Measurements from ENCODE around the gene GPR18.
"Not testable (repeated sequence)": the region's sequence is repeated elsewhere in the genome, so short reads cannot be mapped to it uniquely, and the experiment has no call there.

Gene GPR18

DNA sequence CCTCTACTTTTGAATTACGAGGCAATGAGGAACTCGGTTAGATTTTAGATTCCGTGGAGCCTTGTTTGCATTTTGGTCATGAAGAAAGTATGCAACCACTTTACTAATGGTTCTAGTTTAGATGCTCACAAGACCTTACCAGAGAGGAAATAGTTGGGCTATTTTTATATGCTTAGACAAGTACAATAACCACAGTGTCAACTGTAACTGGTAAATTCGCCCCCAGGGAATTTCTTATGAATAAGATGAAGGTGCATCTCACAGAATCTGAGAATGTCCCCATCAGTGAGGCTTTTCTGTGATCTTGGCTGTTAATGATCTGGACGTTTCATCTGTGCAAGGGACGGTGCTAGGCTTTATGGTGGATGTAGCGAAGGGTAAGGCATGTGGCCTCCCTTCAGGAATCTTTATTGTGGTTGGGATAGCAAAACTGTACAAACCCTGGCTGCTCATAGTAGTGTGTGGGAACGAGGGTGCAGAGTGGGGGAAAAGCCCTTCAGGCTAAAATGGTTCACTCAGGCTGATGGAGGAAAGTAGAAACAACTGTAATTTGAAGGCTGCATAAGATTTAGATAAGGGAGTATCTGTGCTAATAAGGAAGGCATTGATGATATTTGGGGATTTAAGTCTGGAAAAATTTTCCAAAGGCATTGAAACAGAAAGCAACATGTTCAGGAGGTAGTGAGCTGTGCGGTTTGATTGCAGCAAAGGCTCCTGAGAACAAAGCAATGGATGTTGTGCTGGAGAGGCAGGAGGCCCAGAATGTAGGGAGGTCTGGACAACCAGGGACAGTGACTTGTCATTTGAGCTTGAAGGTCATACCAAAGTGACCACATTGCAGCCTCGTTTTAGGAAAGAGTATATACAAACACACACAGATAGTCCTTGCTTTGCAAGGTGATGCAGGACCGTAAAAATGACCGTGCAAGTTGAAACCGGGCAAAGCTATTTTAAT, 29.2 kb downstream of the GPR18 start:
- peak; percentile 28 for DNase-seq

GRCh38 chr13:99227909-99228688, 30.1 kb downstream of the GPR18 start:
- DNase-seq = no peak

DNA sequence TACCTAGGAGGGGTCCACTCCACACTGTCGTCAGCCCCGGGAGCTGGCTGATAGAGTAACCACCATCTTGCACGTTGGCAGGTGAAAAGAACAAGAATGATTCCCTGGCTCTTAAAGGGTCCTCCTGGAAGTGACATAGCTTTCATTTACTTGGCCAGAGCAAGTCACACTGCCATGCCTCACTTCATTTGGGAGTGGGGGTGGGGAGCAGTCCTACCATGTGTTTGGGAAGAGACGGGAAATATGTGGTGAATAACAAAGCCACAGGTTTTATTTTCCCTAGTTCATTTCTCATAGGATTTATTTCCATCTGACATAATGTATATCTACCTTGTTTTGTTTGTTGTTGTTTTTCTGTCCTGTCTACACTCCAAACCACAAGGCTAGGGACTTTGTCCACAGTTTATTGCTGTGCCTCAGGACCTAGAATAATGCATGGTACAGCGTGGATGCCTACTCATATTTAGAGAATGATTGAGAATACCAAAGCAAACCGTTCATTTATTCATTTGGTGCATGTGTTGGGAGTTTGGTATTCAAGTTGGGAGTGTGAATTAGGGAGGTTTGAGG, 30.8 kb downstream of the GPR18 start:
- DNase-seq = no peak

- no peak for DNase-seq
Observed at GRCh38 chr13:99226513-99226912, 31.7 kb downstream of the GPR18 start.

- DNase-seq = no peak
Observed at GRCh38 chr13:99225078-99225477, 33.1 kb downstream of the GPR18 start.

- peak; percentile 78 for DNase-seq
Observed at GRCh38 chr13:99224021-99224420, 34.2 kb downstream of the GPR18 start.

DNA sequence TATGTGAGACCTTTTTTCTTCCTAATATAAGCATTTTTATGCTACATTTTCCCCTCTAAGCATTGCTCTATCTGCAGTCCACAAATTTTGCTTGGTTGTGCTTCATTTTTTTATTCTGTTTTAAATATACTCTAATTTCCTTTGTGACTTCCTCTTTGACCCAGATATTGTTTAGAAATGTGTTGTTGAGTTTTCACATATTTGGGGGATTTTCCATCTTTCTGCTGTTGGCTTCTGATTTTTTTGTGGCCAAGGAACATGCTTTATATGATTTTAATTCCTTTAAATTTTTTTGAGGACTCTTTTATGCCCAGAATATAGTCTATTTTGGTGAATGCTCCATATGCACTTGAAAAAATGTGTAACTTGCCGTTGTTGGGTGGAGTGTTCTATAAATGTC, 34.6 kb downstream of the GPR18 start:
- DNase-seq = no peak

DNA sequence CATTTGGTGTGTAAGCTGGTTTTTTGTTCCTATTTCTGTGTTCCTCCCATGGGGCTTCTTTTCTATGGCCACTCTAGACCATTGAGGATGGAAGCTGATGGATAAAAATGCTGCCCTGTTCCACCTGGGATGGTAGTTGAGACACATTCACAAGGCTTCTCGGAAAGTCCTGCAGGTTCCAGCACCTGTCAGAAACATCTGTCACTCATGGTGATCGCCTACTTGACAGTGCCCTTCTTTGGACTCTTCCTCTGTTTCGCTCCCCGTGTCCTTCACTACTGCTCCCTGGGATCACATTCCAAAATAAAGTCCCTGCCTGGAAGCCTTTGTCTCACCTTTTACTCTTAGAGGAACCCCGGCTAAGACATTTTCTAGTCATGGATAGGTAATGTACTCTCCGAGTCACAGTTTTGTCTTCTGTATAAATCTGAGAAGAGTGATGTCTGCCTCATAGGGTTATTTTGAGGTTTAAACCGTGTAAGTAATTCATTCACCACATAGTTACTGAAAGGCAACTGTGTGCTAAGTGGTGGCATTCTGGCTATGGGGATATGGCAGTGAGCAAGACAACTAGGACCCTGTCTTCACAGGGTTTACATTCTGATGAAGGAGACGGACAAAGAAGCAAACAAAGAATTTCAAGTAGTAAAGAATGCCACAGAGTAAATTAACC, 36.5 kb downstream of the GPR18 start:
- DNase-seq = no peak

- DNase-seq = no peak
Observed at GRCh38 chr13:99220199-99220935, 37.8 kb downstream of the GPR18 start.

DNA sequence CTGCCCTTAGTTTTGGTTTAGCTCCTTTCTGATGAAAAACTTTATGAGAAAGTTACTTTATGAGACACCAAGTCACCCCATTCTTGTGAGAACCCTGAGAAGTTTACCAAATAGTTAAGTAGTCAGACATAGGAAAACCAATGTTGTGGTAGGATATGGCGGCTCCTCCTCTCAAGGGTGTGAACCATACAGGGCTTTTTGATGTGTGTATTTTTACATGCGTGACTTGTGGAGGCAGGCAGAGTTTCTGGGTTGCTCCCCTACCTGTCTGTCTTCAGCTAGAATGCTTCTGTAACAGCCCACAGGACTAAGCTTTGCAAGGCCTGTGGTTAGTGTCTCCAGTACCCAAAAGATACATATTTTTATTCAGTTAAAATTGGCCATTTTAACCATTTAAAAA, 39.2 kb downstream of the GPR18 start:
- DNase-seq = no peak

DNA sequence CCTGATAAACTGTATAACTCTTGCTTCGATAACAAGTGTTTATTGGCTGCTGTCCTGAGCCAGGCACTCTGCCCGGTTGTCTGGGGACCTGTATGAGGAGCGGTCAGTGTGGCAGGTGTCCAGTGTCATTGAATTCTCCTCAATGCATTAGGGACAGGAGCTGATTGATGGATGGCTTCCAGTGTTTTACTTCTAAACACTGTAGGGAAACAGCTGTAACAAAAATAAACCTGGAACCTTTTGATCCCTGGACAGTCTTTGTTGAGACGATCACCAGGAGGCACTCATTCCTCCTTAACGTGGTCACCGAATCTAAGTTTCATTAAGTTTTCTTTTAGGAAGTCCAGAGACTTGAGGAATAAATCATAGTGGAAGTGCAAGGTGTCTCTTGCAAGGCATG, 39.6 kb downstream of the GPR18 start:
- DNase-seq = no peak

- no peak for DNase-seq
Observed at GRCh38 chr13:99218126-99218525, 40.1 kb downstream of the GPR18 start.

DNA sequence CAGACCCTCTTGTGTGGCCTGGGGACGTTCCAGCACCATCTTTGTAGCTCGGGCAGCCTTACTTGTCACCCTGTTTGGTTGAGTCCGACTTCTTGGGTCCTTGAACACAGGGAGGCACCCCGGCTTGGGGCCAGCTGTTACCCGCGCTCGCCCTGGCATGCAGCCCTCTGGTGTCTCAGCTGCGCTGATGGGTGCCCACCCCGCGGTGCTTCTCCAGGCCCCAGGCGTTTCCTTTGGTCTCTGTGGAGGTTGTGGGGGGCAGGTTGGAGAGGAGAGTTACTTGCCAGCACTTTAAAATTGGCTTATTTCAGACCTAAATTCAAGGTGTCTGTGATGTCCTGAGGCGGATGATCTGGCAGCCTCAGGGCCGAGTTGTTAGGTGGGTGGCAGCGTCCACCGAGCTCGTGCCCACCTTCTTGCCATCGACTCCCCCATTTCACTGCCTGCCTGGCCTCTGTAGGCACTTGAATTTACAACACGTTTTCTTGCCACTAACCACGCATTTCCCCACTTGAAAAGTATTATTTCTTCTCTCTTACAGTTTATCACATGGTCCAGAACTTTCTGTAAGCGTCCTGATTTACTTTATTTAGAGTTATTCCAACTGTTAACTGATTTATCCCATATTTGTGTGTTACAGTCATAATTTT, 40.6 kb downstream of the GPR18 start:
- no peak for DNase-seq

DNA sequence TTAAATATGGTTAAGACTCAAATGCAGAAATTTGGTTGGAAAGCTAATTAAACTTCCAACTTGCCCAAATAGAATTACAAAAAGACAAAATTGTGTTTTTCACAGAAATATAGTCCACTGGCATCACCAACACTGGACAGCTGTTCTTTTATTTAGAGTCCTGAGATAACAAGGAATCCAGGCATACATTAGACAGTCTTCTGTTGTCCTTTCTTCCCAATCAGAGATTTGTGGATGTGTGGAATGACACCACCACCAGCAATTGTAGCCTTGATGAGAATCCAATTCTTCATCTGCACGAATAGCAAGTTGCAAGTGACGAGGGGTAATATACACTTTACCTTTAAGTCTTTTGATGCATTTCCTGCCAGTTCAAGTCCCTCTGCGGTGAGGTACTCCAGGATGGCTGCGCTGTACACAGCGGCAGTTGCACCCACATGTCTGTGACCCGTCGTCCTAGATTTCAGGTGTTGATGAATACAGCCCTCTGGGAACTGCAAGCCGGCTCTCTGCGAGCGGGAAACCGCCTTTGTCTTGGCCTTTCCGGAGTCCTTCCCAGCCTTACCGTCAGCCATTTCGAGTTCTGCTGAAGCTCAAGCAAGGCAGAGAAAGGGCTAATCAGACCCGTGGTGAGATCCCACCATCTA, 42.9 kb downstream of the GPR18 start:
- DNase-seq = peak; percentile 89

DNA sequence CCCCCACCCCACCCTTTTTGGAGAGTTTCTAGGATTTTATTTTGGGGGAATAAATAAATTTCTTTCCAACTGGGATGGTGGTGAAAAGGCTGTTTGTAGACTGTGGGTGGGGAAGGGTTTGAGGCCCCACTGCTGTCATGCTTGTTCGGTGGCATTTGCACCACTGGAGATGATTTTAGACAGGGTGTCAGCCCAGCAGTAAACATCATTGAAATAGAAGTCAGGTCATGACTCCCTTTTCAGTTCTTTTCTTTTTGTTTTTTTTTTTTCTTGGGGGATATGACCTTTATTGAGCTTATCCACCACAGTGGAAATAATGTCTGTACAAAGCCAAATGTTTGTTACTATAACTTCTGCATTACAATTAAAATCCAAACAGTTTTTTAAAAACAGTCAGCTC, 43.4 kb downstream of the GPR18 start:
- peak; percentile 68 for DNase-seq

- DNase-seq = peak; percentile 29
Observed at GRCh38 chr13:99214232-99214631, 43.9 kb downstream of the GPR18 start.

- DNase-seq = no peak
Observed at GRCh38 chr13:99211421-99212035, 46.7 kb downstream of the GPR18 start.

DNA sequence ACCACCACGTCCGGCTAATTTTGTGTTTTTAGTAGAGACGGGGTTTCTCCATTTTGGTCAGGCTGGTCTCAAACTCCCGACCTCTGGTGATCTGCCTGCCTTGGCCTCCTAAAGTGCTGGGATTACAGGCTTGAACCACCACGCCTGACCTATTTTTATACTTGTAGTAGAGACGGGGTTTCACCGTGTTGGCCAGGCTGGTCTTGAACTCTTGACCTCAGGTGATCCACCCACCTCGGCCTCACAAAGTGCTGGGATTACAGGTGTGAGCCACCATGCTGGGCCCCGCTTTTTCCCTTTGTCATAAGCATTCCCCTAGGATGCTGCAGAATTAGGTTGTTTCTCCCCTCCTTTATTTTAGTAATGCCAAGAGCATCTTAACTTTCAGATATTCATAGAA, 47.6 kb downstream of the GPR18 start:
- not testable (repeated sequence) for DNase-seq

- DNase-seq = no peak
Observed at GRCh38 chr13:99208845-99209527, 49.2 kb downstream of the GPR18 start.

- no peak for DNase-seq
Observed at GRCh38 chr13:99208185-99208584, 50.0 kb downstream of the GPR18 start.

All from retina (tissue), 1 donor.